NOMO-1 (cell line): ENCODE measurements around the gene OR56B1.

Source experiments
- DNase-seq, 2 experiments: peaks; one replicate each; lab custom pipeline; 2025; ENCODE audit not compliant: unreplicated experiment in 2 of 2; lab: John Stamatoyannopoulos, UW

OR56B1 gene

GRCh38 chr11:5726351-5726750, 9.9 kb upstream of the OR56B1 start:
- DNase-seq = no peak

GRCh38 chr11:5727691-5728090, 8.6 kb upstream of the OR56B1 start:
- DNase-seq = no peak

- no peak for DNase-seq
Measured at GRCh38 chr11:5737091-5737490, 843 bp downstream of the OR56B1 start.

GRCh38 chr11:5737670-5738392, 1.6 kb downstream of the OR56B1 start:
- DNase-seq = no peak

- no peak for DNase-seq
Measured at GRCh38 chr11:5738431-5738830, 2.2 kb downstream of the OR56B1 start.

- DNase-seq = no peak
Measured at GRCh38 chr11:5746614-5747013, 10.4 kb downstream of the OR56B1 start.

- no peak for DNase-seq
Measured at GRCh38 chr11:5749836-5750235, 13.6 kb downstream of the OR56B1 start.

- DNase-seq = no peak
Measured at GRCh38 chr11:5753943-5754342, 17.7 kb downstream of the OR56B1 start, which contains the start of gene OR52N4. TSS of gene OR52N4 (plus strand) at chr11:5754243. CDS start at chr11:5754741, 498 bp downstream.

- no peak for DNase-seq
Measured at GRCh38 chr11:5767056-5767455, 30.8 kb downstream of the OR56B1 start.

GRCh38 chr11:5783255-5783654, 47.0 kb downstream of the OR56B1 start, which contains the start of gene OR52N5:
TSS of gene OR52N5 (minus strand) at chr11:5783355. CDS start at chr11:5778634, 4,721 bp downstream.
- DNase-seq = no peak
